ENCODE data around the gene CREB3. TPM values are rescaled to one million over a fixed set of nuclear protein-coding genes. Genes with fewer than 3 reads are reported as not detected.

Gene CREB3
- total and polyA plus RNA-seq, 9 of the 15 experiments (the other 6 are each of a cell fraction or from before 2014, with no cell fraction given), result 5.7 to 18.3 (median 14.9) TPM

DNA sequence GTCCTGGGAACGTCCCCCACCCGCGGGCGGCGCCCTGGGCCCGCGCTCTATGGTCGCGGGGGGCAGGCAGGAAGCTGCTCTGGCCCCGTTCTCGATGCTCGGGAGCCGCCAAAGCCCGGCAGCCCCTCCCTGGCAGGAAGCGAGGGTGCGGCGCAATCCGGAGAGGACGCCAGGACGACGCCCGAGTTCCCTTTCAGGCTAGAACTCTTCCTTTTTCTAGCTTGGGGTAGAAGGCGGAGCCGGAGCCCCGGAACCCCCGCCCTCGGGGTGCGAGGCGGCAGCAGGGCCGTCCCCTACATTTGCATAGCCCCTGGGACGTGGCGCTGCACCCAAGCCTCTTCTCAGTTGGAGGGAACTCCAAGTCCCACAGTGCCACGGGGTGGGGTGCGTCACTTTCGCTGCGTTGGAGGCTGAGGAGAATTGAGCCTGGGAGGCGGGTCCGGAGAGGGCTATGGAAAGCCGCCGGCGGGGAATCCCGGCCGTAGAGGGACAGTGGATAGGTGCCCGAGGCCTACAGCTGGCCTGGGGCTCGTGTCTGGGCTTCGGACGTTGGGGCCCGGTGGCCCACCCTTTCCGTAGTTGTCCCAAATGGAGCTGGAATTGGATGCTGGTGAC is at the start of gene CREB3, which contains the start of gene TLN1 (continued):
- TF ChIP-seq, protein P1, sequence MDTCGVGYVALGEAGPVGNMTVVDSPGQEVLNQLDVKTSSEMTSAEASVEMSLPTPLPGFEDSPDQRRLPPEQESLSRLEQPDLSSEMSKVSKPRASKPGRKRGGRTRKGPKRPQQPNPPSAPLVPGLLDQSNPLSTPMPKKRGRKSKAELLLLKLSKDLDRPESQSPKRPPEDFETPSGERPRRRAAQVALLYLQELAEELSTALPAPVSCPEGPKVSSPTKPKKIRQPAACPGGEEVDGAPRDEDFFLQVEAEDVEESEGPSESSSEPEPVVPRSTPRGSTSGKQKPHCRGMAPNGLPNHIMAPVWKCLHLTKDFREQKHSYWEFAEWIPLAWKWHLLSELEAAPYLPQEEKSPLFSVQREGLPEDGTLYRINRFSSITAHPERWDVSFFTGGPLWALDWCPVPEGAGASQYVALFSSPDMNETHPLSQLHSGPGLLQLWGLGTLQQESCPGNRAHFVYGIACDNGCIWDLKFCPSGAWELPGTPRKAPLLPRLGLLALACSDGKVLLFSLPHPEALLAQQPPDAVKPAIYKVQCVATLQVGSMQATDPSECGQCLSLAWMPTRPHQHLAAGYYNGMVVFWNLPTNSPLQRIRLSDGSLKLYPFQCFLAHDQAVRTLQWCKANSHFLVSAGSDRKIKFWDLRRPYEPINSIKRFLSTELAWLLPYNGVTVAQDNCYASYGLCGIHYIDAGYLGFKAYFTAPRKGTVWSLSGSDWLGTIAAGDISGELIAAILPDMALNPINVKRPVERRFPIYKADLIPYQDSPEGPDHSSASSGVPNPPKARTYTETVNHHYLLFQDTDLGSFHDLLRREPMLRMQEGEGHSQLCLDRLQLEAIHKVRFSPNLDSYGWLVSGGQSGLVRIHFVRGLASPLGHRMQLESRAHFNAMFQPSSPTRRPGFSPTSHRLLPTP (IDR thresholded peaks at IDR 0.05; ENCODE audit: borderline replicate concordance, extremely low read depth, insufficient read length), result no peak
- TF ChIP-seq ZBTB17 (CRISPR knock-in tag; IDR thresholded peaks at IDR 0.05), result peak; percentile 72; the same call in 1 of the 2 replicates
- peak; percentile 94 for TF ChIP-seq SNIP1 (IDR thresholded peaks at IDR 0.05; ENCODE audit: low read depth)
- TF ChIP-seq ZNF41 (CRISPR knock-in tag; conservative IDR thresholded peaks at IDR 0.05), result no peak
- TF ChIP-seq ZNF384 (IDR thresholded peaks at IDR 0.05; ENCODE audit: low read depth, low read length), result 0 out of 2 replicates have a peak, but pooled peaks have one; percentile 7
- TF ChIP-seq ETV1 (tag; conservative IDR thresholded peaks at IDR 0.05; ENCODE audit: low read depth), result peak; percentile 88
- TF ChIP-seq POLR2A (conservative IDR thresholded peaks at IDR 0.05), result peak; percentile 67; the same call in 1 of the 2 replicates
- TF ChIP-seq GABPB1 (CRISPR knock-in tag; IDR thresholded peaks at IDR 0.05), result peak; percentile 98
- TF ChIP-seq, protein P2, sequence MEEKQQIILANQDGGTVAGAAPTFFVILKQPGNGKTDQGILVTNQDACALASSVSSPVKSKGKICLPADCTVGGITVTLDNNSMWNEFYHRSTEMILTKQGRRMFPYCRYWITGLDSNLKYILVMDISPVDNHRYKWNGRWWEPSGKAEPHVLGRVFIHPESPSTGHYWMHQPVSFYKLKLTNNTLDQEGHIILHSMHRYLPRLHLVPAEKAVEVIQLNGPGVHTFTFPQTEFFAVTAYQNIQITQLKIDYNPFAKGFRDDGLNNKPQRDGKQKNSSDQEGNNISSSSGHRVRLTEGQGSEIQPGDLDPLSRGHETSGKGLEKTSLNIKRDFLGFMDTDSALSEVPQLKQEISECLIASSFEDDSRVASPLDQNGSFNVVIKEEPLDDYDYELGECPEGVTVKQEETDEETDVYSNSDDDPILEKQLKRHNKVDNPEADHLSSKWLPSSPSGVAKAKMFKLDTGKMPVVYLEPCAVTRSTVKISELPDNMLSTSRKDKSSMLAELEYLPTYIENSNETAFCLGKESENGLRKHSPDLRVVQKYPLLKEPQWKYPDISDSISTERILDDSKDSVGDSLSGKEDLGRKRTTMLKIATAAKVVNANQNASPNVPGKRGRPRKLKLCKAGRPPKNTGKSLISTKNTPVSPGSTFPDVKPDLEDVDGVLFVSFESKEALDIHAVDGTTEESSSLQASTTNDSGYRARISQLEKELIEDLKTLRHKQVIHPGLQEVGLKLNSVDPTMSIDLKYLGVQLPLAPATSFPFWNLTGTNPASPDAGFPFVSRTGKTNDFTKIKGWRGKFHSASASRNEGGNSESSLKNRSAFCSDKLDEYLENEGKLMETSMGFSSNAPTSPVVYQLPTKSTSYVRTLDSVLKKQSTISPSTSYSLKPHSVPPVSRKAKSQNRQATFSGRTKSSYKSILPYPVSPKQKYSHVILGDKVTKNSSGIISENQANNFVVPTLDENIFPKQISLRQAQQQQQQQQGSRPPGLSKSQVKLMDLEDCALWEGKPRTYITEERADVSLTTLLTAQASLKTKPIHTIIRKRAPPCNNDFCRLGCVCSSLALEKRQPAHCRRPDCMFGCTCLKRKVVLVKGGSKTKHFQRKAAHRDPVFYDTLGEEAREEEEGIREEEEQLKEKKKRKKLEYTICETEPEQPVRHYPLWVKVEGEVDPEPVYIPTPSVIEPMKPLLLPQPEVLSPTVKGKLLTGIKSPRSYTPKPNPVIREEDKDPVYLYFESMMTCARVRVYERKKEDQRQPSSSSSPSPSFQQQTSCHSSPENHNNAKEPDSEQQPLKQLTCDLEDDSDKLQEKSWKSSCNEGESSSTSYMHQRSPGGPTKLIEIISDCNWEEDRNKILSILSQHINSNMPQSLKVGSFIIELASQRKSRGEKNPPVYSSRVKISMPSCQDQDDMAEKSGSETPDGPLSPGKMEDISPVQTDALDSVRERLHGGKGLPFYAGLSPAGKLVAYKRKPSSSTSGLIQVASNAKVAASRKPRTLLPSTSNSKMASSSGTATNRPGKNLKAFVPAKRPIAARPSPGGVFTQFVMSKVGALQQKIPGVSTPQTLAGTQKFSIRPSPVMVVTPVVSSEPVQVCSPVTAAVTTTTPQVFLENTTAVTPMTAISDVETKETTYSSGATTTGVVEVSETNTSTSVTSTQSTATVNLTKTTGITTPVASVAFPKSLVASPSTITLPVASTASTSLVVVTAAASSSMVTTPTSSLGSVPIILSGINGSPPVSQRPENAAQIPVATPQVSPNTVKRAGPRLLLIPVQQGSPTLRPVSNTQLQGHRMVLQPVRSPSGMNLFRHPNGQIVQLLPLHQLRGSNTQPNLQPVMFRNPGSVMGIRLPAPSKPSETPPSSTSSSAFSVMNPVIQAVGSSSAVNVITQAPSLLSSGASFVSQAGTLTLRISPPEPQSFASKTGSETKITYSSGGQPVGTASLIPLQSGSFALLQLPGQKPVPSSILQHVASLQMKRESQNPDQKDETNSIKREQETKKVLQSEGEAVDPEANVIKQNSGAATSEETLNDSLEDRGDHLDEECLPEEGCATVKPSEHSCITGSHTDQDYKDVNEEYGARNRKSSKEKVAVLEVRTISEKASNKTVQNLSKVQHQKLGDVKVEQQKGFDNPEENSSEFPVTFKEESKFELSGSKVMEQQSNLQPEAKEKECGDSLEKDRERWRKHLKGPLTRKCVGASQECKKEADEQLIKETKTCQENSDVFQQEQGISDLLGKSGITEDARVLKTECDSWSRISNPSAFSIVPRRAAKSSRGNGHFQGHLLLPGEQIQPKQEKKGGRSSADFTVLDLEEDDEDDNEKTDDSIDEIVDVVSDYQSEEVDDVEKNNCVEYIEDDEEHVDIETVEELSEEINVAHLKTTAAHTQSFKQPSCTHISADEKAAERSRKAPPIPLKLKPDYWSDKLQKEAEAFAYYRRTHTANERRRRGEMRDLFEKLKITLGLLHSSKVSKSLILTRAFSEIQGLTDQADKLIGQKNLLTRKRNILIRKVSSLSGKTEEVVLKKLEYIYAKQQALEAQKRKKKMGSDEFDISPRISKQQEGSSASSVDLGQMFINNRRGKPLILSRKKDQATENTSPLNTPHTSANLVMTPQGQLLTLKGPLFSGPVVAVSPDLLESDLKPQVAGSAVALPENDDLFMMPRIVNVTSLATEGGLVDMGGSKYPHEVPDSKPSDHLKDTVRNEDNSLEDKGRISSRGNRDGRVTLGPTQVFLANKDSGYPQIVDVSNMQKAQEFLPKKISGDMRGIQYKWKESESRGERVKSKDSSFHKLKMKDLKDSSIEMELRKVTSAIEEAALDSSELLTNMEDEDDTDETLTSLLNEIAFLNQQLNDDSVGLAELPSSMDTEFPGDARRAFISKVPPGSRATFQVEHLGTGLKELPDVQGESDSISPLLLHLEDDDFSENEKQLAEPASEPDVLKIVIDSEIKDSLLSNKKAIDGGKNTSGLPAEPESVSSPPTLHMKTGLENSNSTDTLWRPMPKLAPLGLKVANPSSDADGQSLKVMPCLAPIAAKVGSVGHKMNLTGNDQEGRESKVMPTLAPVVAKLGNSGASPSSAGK (IDR thresholded peaks at IDR 0.05), result no peak
- TF ChIP-seq SIX5 (IDR thresholded peaks at IDR 0.05; ENCODE audit: borderline replicate concordance in 1 of 2, insufficient read depth in 1 of 2, low read depth in 1 of 2, low read length in 2 of 2), result peak; percentile 64 to 66; a peak in 3 of 4 replicates
- TF ChIP-seq, protein P3, sequence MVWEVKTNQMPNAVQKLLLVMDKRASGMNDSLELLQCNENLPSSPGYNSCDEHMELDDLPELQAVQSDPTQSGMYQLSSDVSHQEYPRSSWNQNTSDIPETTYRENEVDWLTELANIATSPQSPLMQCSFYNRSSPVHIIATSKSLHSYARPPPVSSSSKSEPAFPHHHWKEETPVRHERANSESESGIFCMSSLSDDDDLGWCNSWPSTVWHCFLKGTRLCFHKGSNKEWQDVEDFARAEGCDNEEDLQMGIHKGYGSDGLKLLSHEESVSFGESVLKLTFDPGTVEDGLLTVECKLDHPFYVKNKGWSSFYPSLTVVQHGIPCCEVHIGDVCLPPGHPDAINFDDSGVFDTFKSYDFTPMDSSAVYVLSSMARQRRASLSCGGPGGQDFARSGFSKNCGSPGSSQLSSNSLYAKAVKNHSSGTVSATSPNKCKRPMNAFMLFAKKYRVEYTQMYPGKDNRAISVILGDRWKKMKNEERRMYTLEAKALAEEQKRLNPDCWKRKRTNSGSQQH (CRISPR knock-in tag; IDR thresholded peaks at IDR 0.05), result no peak
